Erythroblast (primary cell): ENCODE measurements around the gene SLC38A11.
"Not testable (repeated sequence)": the region's sequence is repeated elsewhere in the genome, so short reads cannot be mapped to it uniquely, and the experiment has no call there.

Experiments used
- DNase-seq, 2 experiments: peaks; one replicate each; lab custom pipeline; 2025; lab: John Stamatoyannopoulos, UW
- GATA1 ChIP-seq: IDR thresholded peaks from 2 replicates; pipeline ENCODE4 v1.6.1; 2011; ENCODE audit warnings: low read depth, mild to moderate bottlenecking, control low read depth, low read length, moderate library complexity
- POLR2A ChIP-seq: IDR thresholded peaks from 2 replicates; pipeline ENCODE4 v1.6.1; 2011; ENCODE audit warnings: mild to moderate bottlenecking, low read length

Gene SLC38A11

DNA sequence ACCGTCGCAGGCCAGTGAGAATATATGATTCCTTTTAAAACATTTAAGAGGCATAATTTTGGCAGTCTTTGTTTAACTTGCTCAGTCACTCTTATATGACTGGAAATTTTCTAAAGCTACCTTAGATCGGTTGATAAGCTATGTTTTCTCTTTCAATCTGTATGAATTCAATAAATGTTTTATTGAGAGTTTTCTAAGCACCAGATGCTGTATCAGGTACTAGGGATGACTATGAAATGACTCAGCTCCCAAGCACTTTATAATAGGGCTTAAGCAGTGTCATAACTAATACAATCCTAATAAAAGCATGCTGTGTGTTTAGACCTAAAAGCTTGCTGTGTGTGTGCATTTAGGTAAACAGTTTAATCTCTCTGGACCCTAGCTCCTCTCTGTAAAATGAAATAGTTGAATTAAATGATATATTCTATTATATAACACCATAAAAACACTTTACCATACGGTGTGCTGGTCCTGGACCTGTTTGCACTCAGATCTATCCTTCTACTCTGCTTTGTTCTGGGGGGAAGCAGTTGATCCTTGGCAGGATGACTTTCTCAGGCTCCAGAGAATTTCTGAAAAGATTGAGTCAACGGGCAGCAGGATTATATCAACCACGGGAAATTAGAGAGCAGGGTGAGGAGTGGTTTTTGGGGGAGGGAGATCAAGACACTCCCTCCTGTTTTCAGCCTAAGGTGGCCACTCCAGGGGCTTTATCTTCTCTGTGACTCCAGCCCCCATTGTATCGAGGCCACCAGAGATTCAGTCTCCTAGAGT, 26.1 kb upstream of the SLC38A11 start:
- TF ChIP-seq POLR2A, result no peak
- TF ChIP-seq GATA1, result no peak
- no peak for DNase-seq

GRCh38 chr2:164980688-164981087, 25.4 kb upstream of the SLC38A11 start:
- DNase-seq, result not testable (repeated sequence)

DNA sequence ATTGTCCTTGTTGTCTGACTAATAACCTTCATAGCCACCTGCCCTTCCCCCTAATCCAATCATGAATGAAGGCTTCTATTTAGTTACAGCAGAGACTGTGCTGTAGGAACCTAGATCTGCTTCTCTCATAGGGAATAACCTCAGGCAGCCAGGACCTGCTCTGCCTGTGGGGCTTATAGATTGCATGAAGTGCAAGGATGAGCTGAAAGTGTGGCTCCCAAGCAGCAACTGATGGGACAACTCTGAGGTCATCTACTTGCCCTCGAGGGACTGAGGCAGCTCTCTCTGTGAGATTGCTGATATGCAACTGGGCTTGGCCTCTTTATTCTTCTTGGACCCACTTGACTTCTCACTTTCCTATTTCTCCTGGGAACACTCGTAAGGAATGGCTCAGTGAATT, 23.8 kb upstream of the SLC38A11 start:
- TF ChIP-seq POLR2A (no peak), GATA1 (no peak)
- DNase-seq, result no peak

DNA sequence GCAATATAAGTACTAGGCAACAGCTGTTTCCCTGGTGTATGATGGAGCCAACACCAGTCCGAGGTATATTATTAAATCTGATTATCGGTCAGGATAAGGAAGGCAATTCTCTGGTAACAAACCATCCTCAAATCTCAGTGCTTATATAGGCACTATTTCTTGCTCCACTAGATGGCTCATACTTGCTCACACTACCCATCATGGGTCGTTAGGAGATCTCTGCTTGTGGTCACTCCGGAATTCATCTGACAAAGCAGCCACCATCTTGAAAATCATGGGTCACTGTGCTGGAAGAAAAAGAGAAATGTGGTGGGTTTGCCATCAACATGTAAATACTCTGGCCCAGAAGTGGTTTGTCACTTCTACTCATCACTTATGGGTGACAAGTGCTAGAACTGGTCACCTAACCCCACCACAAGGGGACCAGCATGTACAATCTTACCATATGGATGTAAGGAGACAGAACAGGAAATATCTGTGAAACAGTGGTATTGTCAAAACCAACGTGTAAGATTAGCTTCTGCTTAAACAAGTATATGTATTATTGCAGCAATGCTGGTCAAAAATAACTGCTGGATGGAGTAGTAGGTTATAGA, 21.6 kb upstream of the SLC38A11 start:
- DNase-seq, result not testable (repeated sequence)

GRCh38 chr2:164976301-164976700, 21.0 kb upstream of the SLC38A11 start:
- no peak for DNase-seq
- TF ChIP-seq POLR2A (no peak), GATA1 (no peak)

GRCh38 chr2:164975891-164976290, 20.6 kb upstream of the SLC38A11 start:
- no peak for DNase-seq
- TF ChIP-seq GATA1, result no peak
- no peak for TF ChIP-seq POLR2A

DNA sequence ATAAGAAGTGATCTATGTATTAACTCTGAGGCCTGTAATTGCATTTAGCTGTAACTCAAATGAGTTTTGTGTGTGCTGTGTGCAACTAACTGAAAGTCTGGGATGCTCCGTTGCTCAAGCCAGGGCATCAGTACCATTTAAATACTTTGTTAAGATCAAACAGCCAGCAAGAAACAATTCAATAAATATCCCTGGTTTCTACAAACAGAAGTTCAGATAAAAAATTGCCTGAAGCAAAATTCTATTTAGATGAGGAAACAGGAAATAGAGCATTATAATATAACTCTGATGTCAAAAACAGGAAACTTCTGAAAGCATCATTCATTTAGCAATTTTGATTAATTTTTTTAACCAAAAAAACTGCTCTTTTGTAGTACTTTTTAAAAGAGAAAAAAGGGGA, 18.9 kb upstream of the SLC38A11 start:
- no peak for DNase-seq
- no peak for TF ChIP-seq POLR2A
- no peak for TF ChIP-seq GATA1

- no peak for DNase-seq
- TF ChIP-seq GATA1, result no peak
- no peak for TF ChIP-seq POLR2A
These were observed 16.9 kb upstream of the SLC38A11 start for GRCh38 chr2:164972216-164972615.

- no peak for DNase-seq
- TF ChIP-seq POLR2A (no peak), GATA1 (no peak)
These were observed 14.8 kb upstream of the SLC38A11 start for GRCh38 chr2:164969909-164970690.

DNA sequence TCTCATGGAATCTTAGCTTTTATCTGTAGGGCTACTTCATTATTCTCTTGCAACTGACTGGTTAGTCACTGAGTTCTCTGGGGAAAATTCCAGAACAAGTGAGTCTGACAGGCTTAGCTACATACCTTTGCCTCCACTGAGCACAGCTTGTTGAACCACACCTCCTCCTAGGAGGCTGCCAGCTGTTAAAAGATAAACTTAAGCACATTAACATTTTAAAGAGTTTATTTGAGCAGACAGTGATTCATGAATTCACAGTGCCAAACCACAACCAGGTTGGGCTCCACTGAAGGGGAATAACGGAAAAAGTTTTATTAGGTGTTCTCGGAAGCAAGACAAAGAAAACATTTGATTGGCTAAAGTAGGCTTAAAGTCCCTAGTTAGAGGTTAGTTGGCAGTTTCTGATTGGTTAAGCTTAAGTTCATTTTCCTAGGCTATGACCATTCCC, 12.5 kb upstream of the SLC38A11 start:
- no peak for TF ChIP-seq GATA1
- no peak for TF ChIP-seq POLR2A
- DNase-seq, result no peak

DNA sequence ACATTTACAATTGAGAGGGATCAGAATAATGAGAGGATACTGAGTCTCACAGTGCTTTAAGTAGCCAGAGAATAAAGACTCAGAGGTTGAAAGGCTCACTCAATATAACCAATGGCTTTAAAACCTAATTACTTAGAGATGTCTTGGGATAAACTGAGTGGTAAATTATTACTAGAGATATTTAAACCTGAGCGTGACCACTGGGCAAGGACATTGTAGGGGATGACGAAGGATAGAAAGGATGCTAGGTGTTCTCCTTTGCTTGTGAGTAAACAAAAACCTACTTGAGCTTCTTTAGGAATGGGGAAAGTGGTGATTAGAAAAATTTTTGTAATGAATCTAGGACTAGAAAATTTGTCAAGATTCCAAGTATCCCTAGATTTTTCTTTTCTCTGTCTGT, 12.0 kb upstream of the SLC38A11 start:
- no peak for TF ChIP-seq GATA1
- no peak for TF ChIP-seq POLR2A
- no peak for DNase-seq

GRCh38 chr2:164964700-164965099, 9.4 kb upstream of the SLC38A11 start:
- no peak for DNase-seq
- TF ChIP-seq POLR2A, result no peak
- TF ChIP-seq GATA1, result no peak

DNA sequence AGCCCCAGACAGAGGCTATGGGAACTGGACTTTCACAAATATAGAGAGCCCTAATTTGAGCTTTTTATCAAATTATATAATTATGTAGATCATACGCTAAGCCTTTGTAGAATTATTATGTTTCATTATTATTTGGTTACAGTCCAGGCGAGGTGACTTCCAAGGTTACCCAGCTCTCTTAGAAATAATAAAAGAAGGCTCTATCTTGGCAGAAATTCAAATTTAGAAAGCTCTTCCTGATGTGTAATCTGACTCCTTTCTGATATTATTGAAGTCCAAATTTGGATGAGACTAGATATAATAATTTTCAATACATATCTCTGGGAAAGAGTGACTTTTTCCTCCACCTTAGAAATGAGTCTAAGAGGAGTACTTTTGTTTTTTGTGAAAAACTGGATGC, 4.8 kb upstream of the SLC38A11 start:
- TF ChIP-seq POLR2A, result no peak
- no peak for TF ChIP-seq GATA1
- no peak for DNase-seq

- peak in 1 of 2 experiments; percentile 4 for DNase-seq
- no peak for TF ChIP-seq GATA1
- no peak for TF ChIP-seq POLR2A
These were observed 1.1 kb downstream of the SLC38A11 start for GRCh38 chr2:164954186-164954585.
